Osteoblast (primary cell): ENCODE measurements around the gene FGF14. TPM values are rescaled to one million over a fixed set of nuclear protein-coding genes. Genes with fewer than 3 reads are reported as not detected.

ENCODE experiments used
- DNase-seq: peaks from one replicate; pipeline ENCODE4 v3.0.0; 2011; ENCODE audit warnings: low spot score, mixed read lengths; ENCODE audit not compliant: insufficient read length; ENCODE audit errors: missing footprints
- H2AFZ ChIP-seq: 2 replicates; pipeline ENCODE4 v1.6.0; 2011; ENCODE audit warnings: mild to moderate bottlenecking, low read length
- H3K27ac ChIP-seq: 2 replicates; pipeline ENCODE4 v1.5.1; 2011; ENCODE audit warnings: mild to moderate bottlenecking, low read depth, low read length, moderate library complexity
- H3K27me3 ChIP-seq: 2 replicates; pipeline ENCODE4 v1.6.0; 2012; ENCODE audit warnings: mild to moderate bottlenecking, control low read depth, inconsistent platforms, low read length, moderate library complexity; ENCODE audit not compliant: insufficient read depth
- H3K36me3 ChIP-seq: 2 replicates; pipeline ENCODE4 v1.5.1; 2011; ENCODE audit warnings: mild to moderate bottlenecking, low read length, control low read depth, moderate library complexity; ENCODE audit not compliant: insufficient read depth
- H3K4me1 ChIP-seq: 2 replicates; pipeline ENCODE4 v1.5.1; 2011; ENCODE audit warnings: mild to moderate bottlenecking, low read length, control low read depth, moderate library complexity; ENCODE audit not compliant: insufficient read depth
- H3K4me2 ChIP-seq: 2 replicates; pipeline ENCODE4 v1.6.0; 2011; ENCODE audit warnings: mild to moderate bottlenecking, low read length; ENCODE audit not compliant: insufficient read depth
- H3K4me3 ChIP-seq: fragments of 200-600 bp; sonication (generic); 3 replicates; pipeline ENCODE4 v1.5.1; 2012; ENCODE audit warnings: mild to moderate bottlenecking, low read length, inconsistent platforms; ENCODE audit not compliant: insufficient read depth
- H3K79me2 ChIP-seq: 2 replicates; pipeline ENCODE4 v1.6.0; 2012; ENCODE audit warnings: mild to moderate bottlenecking, low read length, control low read depth, inconsistent platforms; ENCODE audit not compliant: insufficient read depth
- H3K9me3 ChIP-seq: 2 replicates; pipeline ENCODE4 v1.5.1; 2011; ENCODE audit warnings: low read depth, low read length, control low read depth
- H4K20me1 ChIP-seq: 2 replicates; pipeline ENCODE4 v1.6.0; 2012; ENCODE audit warnings: mild to moderate bottlenecking, low read length, control low read depth; ENCODE audit not compliant: insufficient read depth
- CTCF ChIP-seq: IDR thresholded peaks from 2 replicates; pipeline ENCODE4 v1.5.1; 2011; ENCODE audit warnings: mild to moderate bottlenecking, low read depth, low read length, moderate library complexity; ENCODE audit errors: extremely low read depth
- total RNA-seq: library from RNA; depleted of rRNA; stranded (reverse); fragments of >200 nt; gene quantifications from 2 replicates; pipeline ENCODE4 v1.2.3, GENCODE V29; 2012

The FGF14 gene
- total RNA-seq, 1 donor, result under 0.01 TPM

- DNase-seq, result no peak
- no peak for TF ChIP-seq CTCF
These were observed 168.2 kb downstream of the FGF14 start for GRCh38 chr13:102233566-102234208.

GRCh38 chr13:102231479-102231878 is 170.4 kb downstream of the FGF14 start:
- no peak for DNase-seq
- Histone ChIP-seq H3K4me2 (no peak overlapping the region), H2AFZ (no peak overlapping the region), H3K4me3 (no peak overlapping the region), H3K27ac (no peak overlapping the region), H3K36me3 (no peaks in the 10 kb centered on the region), H3K27me3 (no peaks in the 10 kb centered on the region), H4K20me1 (no peaks in the 10 kb centered on the region), H3K4me1 (no peaks in the 10 kb centered on the region), H3K79me2 (no peaks in the 10 kb centered on the region), H3K9me3 (no peaks in the 10 kb centered on the region)
- TF ChIP-seq CTCF, result no peak

More at GRCh38 chr13:102233566-102234208, 168.2 kb downstream of the FGF14 start:
- Histone ChIP-seq H3K4me3 (no peak overlapping the region), H3K9me3 (no peaks in the 10 kb centered on the region), H4K20me1 (no peaks in the 10 kb centered on the region), H3K27me3 (no peaks in the 10 kb centered on the region), H2AFZ (no peak overlapping the region), H3K79me2 (no peaks in the 10 kb centered on the region), H3K4me2 (no peak overlapping the region), H3K27ac (no peak overlapping the region), H3K4me1 (no peaks in the 10 kb centered on the region), H3K36me3 (no peaks in the 10 kb centered on the region)

- Histone ChIP-seq H3K27me3 (no peaks in the 10 kb centered on the region), H2AFZ (no peak overlapping the region), H3K9me3 (no peaks in the 10 kb centered on the region), H3K27ac (no peak overlapping the region), H3K4me2 (no peak overlapping the region), H3K36me3 (no peaks in the 10 kb centered on the region), H3K4me3 (no peak overlapping the region), H3K4me1 (no peaks in the 10 kb centered on the region), H3K79me2 (no peaks in the 10 kb centered on the region), H4K20me1 (no peaks in the 10 kb centered on the region)
- DNase-seq, result no peak
- no peak for TF ChIP-seq CTCF
These were observed 174.1 kb downstream of the FGF14 start for GRCh38 chr13:102227741-102228140.

GRCh38 chr13:102226591-102226990 is 175.3 kb downstream of the FGF14 start:
- Histone ChIP-seq H3K9me3 (no peaks in the 10 kb centered on the region), H3K36me3 (no peaks in the 10 kb centered on the region), H3K27ac (no peak overlapping the region), H4K20me1 (no peaks in the 10 kb centered on the region), H3K4me3 (no peak overlapping the region), H3K79me2 (no peaks in the 10 kb centered on the region), H3K27me3 (no peaks in the 10 kb centered on the region), H2AFZ (no peak overlapping the region), H3K4me2 (no peak overlapping the region), H3K4me1 (no peaks in the 10 kb centered on the region)
- DNase-seq, result no peak
- no peak for TF ChIP-seq CTCF
